Urinary bladder (tissue), 4 donors: ENCODE results near the gene TEX29. TPM values are rescaled to one million over a fixed set of nuclear protein-coding genes. Genes with fewer than 3 reads are reported as not detected.

Experiments used
- DNase-seq: peaks from one replicate; pipeline ENCODE4 v3.0.0-alpha.2; 2015; ENCODE audit errors: extremely low spot score
- H3K27ac ChIP-seq: one replicate; pipeline ENCODE4 v1.5.1; 2013; ENCODE audit warnings: low read depth, mild to moderate bottlenecking, moderate library complexity
- H3K36me3 ChIP-seq: one replicate; pipeline ENCODE4 v1.6.1; 2013; ENCODE audit warnings: mild to moderate bottlenecking, moderate library complexity; ENCODE audit not compliant: insufficient read depth
- H3K4me1 ChIP-seq: one replicate; pipeline ENCODE4 v1.6.1; 2013; ENCODE audit warnings: mild to moderate bottlenecking, moderate library complexity; ENCODE audit not compliant: insufficient read depth
- H3K4me3 ChIP-seq: one replicate; pipeline ENCODE4 v1.5.1; 2013; ENCODE audit warnings: low read depth, low read length
- WGBS: extraction: QIAGEN DNeasy Blood & Tissue Kit; methylation state at CpG from one replicate; pipeline ENCODE4 v1.1.7; 2013; 5-methylcytosine and 5-hydroxymethylcytosine counted together
- polyA plus RNA-seq: library from polyadenylated mRNA; stranded (reverse); fragments of 200-250 nt; gene quantifications from one replicate; pipeline ENCODE4 v1.2.3, GENCODE V29; 2013
- total RNA-seq: library from RNA; depleted of rRNA; stranded (reverse); fragments of >200 nt; gene quantifications from one replicate; pipeline ENCODE4 v1.2.3, GENCODE V29; 2014
- donor health status: healthy with polysubstance abuse.
- donor health status: healthy.

Gene TEX29
- not detected for total RNA-seq
- 0.32 TPM for polyA plus RNA-seq

DNA sequence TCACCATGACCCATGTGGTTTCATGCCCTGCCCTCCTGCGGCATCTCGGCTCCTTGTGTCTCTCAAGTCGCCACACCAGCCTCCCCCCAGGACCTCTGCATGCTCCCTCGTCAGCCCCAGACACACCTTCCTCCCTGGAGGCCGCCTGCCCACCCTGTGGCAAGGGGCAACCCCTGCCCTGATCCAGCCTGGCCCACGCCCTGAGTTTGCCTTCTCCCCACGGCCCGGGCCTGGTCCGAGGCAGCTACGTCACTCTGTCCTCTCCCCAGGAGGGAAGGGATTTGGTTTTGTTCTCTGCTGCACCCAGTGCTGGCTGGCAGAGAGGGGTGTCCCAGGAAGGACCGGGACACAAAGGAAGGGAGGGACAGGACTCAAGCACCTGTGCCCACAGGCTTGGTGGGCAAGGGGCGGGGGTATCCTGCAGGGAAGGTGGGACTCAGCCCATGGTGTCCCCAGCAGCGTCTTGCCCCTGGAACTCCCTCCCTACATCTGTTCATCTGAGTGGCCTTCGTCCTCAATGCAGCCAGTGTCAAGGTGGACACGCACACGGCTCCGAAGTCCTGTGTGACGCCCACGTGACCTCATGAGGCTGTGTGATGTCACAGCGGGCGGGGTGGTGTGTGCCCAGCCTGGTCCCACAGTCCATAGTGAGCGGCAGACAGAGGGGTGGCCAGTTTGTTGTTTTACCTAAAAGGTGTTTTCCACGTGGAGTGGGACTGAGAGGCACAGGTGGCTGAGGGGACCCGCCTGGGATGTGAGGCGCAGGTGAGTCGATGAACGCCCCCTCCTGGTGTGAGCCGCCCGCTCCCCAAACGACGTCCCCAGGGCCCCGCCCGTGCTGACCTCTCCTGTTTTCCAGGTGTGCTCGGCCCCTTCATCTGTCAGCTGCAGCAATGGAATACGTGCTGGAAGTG lies at the start of gene TEX29:
Gene TEX29 (plus strand): TSS at position 645 of the 914 bp plus-strand sequence. CDS start 249 bp downstream, at position 894.
- no peak for DNase-seq
- no peak within 1 kb of the TSS for H3K27ac ChIP-seq
- no peaks in the 10 kb centered on the region for H3K4me1 ChIP-seq
- H3K36me3 ChIP-seq: no peaks in the 10 kb centered on the region
- no peak within 1 kb of the TSS for H3K4me3 ChIP-seq
- WGBS: 73% methylated on average over 35 of the region's 35 CpGs

DNA sequence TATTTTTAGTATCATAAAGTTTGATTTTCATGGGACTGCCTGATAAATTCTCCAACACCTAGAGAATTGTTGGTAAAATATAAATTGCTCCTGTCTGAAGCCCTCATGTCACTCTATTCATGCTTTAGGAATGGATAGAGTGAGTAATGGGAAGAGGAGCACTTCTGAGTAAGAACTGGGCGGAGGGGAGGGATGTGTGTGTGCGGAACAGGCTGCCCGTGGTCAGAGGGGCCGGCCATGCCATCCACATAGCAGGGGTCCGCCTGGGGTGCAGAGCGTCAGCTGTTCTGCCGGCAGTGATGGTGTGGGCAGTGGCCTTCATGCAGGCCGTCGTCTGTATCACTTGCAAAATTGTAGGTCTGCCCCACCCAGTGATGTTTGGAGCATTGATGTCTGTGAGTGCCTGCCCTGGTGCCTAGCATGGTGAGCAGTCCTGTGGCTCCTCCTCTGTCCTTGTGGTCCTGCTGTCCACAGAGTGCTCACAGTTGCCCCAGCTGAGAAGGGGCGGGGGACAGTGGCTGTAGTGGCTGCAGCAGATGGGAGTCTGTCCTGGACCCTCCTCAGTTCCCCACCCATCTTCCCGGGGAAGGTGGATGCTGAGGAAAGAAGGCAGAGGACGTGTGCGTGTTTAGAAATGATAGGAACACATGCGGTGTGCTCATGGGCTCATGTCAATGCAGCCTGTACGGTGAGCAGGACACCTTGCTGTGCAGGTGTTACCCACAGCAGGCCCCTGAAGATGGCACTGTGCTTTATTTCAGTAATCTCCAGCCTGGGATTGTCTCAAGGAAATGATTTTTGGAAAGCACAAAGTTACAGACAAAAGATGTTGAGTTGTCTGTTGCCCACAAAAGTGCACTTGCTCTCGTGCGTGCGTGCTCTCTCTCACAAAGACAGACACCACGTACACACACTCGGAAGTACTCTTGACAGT lies 49.4 kb upstream of the TEX29 start:
- Histone ChIP-seq H3K4me1 (no peaks in the 10 kb centered on the region), H3K4me3 (no peak overlapping the region), H3K27ac (no peak overlapping the region), H3K36me3 (no peaks in the 10 kb centered on the region)
- DNase-seq: no peak
- WGBS: 90% methylated on average over 20 of the region's 20 CpGs

DNA sequence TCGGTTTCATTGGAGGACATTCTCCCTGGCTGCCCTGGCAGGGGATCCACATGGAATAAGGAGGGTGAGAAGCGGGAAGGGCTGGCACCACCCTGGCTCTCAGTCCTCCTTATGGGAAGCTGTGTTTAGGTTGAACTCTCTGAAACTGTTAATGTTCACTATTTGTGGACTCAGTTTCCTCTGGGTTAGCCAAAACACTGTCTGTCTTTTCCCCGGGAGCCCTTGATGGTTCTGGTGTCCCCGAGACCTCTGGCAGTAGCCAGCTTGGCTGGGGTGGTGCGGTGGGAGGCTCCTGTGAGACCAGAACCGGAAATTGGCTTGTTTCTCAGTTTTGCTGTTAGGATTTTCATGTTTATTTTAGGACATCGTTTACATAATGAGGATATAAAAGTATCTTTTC lies 48.3 kb upstream of the TEX29 start:
- Histone ChIP-seq H3K4me1 (no peaks in the 10 kb centered on the region), H3K4me3 (no peak overlapping the region), H3K27ac (no peak overlapping the region), H3K36me3 (no peaks in the 10 kb centered on the region)
- 57% methylated on average over 7 of the region's 7 CpGs for WGBS
- no peak for DNase-seq

DNA sequence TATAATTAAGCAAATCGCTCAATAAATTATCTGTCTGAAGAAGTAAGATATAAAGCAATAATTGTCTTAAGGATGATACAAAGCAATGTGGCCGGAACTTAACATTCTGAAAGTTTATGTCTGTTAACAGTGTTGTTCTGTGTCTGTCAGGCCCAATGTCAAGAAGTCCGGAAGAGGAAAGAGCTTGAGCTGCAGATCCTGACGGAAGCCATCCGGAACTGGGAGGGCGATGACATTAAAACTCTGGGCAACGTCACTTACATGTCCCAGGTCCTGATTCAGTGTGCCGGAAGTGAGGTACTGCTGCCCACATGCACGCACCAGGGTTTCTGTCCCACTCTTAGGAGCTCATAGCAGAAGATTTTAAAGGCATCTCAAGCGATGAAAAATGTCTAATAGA lies 45.1 kb upstream of the TEX29 start:
- no peaks in the 10 kb centered on the region for H3K36me3 ChIP-seq
- 86% methylated on average over 10 of the region's 10 CpGs for WGBS
- DNase-seq: no peak
- no peak overlapping the region for H3K4me3 ChIP-seq
- H3K4me1 ChIP-seq: no peaks in the 10 kb centered on the region
- no peak overlapping the region for H3K27ac ChIP-seq

DNA sequence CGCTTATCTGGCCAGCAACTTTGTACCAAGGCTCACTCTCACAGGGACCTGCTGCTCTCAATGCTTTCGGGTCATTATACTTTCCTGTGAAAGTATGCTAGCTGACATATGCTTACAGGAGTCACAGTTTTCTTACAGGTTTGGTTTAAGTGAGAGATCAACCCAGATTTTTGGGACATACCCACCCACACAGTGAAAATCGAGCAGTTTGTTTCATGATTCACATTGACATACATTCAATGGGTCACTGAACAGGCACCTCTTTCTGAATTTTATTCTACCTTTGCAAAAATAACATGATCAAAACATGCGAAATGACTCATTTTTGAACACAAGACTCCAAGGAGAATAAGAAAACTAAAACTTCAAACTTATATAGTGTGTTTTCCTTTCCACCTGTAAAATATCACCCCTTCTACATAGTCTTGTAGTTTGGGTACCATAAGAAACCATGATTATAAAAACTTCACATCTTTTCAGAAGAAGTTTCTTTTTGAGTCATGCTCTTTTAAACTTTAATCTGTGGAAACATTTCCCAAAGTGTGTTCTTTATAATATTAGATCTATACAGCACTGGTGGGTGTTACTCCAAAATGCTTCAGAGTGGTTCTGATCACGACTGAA lies 44.3 kb upstream of the TEX29 start:
- 92% methylated on average over 5 of the region's 5 CpGs for WGBS

DNA sequence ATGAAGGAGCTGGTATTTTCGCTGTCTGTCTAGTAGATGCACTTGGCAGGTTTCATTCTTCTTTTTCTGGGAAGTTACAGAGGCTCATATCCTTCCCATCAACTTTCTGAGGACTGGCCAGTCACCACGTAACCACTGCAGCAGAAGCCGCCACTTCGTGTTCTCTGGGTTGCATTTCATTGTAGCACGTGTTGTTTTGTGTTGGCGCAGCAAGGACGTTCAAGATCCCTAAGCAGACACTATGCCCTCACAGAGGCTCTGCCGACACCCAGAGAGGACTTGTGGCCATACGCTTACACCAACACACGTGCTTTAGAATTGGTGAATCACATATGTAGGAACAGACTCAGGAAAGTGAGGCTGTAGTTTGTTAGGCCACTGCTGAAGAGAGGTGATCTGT lies 42.2 kb upstream of the TEX29 start:
- Histone ChIP-seq H3K4me3 (no peak overlapping the region), H3K4me1 (no peaks in the 10 kb centered on the region), H3K27ac (no peak overlapping the region), H3K36me3 (no peaks in the 10 kb centered on the region)
- 95% methylated on average over 10 of the region's 10 CpGs for WGBS
- no peak for DNase-seq

More for the DNA sequence above, 44.3 kb upstream of the TEX29 start:
- no peak overlapping the region for H3K4me3 ChIP-seq
- no peak for DNase-seq
- H3K27ac ChIP-seq: no peak overlapping the region
- no peaks in the 10 kb centered on the region for H3K36me3 ChIP-seq
- no peaks in the 10 kb centered on the region for H3K4me1 ChIP-seq

DNA sequence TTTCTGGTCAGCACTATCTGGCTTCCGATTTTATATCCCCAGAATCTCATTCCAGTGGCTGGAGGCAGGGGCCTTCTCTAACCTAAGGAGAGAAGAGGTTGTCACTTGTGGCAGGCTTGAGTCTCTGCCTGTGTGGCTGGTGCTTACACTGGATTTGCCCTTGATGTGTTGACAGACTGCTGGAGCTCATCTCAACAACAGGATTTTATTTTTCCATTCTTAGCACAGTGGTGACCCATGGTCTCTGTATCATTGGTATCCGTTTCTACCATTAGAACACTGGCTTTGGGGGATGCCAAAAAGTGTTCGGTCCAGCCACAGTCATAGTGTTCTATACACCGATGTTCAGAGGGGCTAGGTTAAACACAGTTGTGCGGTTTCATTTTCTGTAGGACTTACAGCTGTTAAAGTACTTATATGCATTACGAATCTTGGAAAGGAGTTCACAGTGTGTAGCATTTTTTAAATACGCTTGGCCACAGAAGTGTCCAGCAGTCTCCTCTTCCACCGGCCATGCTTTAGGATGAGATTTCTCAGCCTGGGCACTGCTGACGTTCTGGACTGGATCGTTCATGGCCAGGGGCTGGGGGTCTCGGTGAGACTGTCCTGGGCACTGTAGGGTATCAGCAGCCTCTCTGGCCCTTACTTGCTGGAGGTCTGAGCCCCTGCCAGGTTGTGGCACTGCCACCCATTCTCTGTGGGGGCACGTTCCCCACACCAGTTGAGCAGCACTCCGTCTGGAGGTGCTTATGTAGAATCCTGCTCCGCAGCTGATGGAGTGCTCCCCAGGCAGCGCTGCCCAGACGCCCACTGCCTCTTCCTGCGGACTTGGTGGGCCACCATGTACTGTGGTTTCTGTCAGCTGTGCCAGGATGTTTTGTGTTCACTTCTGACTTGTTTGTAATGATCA lies 41.4 kb upstream of the TEX29 start:
- Histone ChIP-seq H3K27ac (no peak overlapping the region), H3K4me3 (no peak overlapping the region)

DNA sequence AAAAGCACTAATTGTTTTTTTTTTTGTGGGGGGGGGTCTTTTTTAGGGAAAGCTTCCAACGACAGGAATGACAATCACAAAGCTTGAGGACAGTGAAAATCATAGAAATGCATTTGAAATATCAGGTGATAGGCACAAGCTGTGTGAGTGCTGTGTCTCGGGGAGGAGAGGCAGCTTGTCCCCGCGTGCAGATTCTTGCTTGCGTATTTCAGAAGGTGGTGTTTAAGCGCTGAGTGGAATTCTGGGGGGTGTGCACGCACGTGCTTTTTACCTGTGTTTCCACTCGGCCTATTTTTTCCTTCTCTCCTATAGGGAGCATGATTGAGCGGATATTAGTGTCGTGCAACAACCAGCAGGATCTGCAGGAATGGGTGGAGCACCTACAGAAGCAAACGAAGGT lies 40.2 kb upstream of the TEX29 start:
- Histone ChIP-seq H3K36me3 (no peaks in the 10 kb centered on the region), H3K4me1 (no peaks in the 10 kb centered on the region), H3K4me3 (no peak overlapping the region), H3K27ac (no peak overlapping the region)
- DNase-seq: no peak
- 89% methylated on average over 12 of the region's 12 CpGs for WGBS

More for the DNA sequence above, 41.4 kb upstream of the TEX29 start:
- no peak for DNase-seq
- no peaks in the 10 kb centered on the region for H3K36me3 ChIP-seq
- no peaks in the 10 kb centered on the region for H3K4me1 ChIP-seq
- WGBS: 90% methylated on average over 17 of the region's 17 CpGs

DNA sequence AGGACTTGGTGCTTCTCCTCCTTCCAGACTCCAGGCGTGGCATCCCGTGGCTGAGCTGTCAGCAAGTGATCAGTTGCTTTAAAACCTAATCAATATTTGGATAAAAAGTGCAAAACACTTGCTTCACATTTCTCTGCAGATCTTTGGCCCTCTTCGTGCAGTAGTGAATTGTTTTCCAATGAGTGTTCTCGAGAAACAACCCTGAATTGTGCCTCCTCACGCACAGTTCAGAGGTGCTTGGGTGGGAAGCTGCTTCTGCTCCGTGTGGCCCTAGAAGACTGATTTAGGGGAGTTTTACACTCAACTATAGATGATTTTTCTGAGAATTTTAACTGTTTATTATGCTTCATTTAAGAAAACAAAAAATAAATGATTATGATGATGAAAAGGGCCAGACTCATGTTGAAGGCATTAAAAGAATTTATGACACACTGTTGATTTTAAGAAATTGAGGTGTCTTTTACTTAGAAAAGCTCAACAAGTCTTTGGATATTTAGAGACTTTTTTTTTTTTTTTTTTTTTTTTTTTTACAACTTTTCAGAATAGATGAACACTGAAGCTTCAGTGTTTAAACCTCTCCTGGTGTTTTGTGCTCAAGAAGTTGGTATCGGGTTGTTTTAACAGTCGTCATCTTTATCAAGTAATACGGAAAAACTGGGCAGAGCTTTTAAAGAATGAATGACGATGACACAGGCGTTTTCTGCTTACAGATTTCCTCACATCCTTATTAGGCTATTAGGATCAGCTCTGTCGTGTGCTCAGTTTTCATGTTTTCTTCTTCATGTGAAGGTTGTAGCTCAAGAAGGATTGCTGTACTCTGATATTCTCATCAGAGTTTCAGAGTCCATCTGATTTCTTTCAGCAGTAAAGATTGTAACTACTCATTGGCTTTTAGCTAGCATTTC lies 39.5 kb upstream of the TEX29 start:
- no peak overlapping the region for H3K4me3 ChIP-seq
- H3K36me3 ChIP-seq: no peaks in the 10 kb centered on the region
- no peak overlapping the region for H3K27ac ChIP-seq
- WGBS: 52% methylated on average over 12 of the region's 12 CpGs
- no peaks in the 10 kb centered on the region for H3K4me1 ChIP-seq
- no peak for DNase-seq

DNA sequence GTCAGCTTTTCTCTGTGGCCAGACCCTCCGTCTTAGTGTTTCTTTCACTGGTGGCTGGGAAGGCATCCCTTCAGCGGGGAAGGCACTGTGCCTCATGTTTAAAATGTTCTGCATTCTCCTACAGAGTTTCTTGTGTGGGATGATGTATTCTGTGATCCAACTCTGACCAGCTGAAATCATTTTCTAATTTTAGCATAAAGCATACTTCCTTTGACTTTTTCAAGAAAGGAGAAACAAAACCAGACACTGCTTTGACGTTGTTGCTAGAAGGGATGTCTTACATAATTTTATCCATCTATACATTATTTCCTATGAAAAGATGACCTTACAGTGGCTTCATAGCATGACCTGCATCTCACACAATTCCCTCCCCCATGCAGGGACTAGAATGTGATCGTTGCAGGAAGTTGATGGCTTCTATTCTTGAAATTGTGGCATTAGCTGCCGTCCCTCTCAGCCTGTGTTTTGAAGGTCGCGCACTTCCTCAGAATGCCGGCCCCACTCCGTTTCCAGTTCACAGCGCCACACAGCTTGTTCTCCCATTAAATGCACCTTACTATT lies 38.6 kb upstream of the TEX29 start:
- DNase-seq: no peak
- 40% methylated on average over 10 of the region's 10 CpGs for WGBS

DNA sequence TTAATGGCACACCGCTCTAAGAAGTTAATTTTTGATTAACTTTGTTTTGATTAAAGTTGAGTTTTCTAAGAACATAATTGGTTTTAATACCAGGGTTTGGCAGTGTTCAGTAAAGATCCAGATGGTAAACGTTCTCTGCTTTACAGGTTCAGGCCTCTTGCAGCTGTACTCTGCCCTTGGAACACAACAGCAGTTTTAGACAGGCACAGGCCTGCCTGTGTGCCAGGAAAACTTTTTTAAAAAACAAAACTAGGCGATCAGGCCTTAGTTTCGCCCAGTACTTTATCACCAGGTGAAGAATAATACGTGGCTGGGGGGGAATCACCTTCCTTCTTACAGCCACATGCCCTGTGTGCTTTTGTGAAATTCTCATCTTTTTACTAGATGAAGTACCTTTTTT lies 38.0 kb upstream of the TEX29 start:
- whole genome bisulfite sequencing: 47% methylated on average over 5 of the region's 5 CpGs
- H3K36me3 ChIP-seq: no peaks in the 10 kb centered on the region
- peak; percentile 41 for DNase-seq
- no peaks in the 10 kb centered on the region for H3K4me1 ChIP-seq
- H3K27ac ChIP-seq: no peak overlapping the region
- H3K4me3 ChIP-seq: no peak overlapping the region

More for the DNA sequence above, 38.6 kb upstream of the TEX29 start:
- H3K4me1 ChIP-seq: no peaks in the 10 kb centered on the region
- no peak overlapping the region for H3K4me3 ChIP-seq
- peak overlapping the region; percentile 75 for H3K27ac ChIP-seq
- H3K36me3 ChIP-seq: no peaks in the 10 kb centered on the region

DNA sequence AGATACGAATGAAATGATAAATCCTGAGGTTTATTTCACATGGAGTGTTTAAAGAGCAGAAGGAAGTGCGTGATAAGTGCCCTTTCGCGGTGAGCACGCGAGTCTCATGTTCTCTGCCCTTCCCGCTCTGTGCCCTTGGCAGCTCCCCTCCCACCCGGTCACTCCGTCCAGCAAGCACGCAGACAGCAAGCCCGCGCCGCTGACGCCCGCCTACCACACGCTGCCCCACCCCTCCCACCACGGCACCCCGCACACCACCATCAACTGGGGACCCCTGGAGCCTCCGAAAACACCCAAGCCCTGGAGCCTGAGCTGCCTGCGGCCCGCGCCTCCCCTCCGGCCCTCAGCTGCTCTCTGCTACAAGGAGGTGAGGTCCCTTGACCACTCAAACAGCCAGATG lies 37.4 kb upstream of the TEX29 start:
- no peak for DNase-seq
- no peak overlapping the region for H3K4me3 ChIP-seq
- peak overlapping the region; percentile 65 for H3K27ac ChIP-seq
- no peaks in the 10 kb centered on the region for H3K4me1 ChIP-seq
- 84% methylated on average over 23 of the region's 23 CpGs for WGBS
- H3K36me3 ChIP-seq: no peaks in the 10 kb centered on the region
